ENCODE results near the gene PATL1. TPM values are rescaled to one million over a fixed set of nuclear protein-coding genes. Genes with fewer than 3 reads are reported as not detected.

PATL1 gene
- total RNA-seq, 1 experiment from 2014 or later, result 57.0 TPM

GRCh38 chr11:59654893-59655292 is 13.9 kb downstream of the PATL1 start:
- DNase-seq (ENCODE audit: low read depth, low spot score) (no peak), ATAC-seq (no peak)
- ChIA-PET POLR2A (interaction anchor here (1.3 kb wide), 1 partner anchor 15 kb away, joined by 6 read pairs; no protein-coding TSS in a partner anchor), CTCF (no interaction called here)
- no peaks in the 10 kb centered on the region for H3K9me3 ChIP-seq (ENCODE audit: control insufficient read depth, insufficient read depth, low read depth, low read length)
- peaks cover 67% of the 10 kb centered on the region for H3K36me3 ChIP-seq (ENCODE audit: control insufficient read depth, insufficient read depth, low read length)
- H3K27ac ChIP-seq (ENCODE audit: low read length), result no peak overlapping the region
- in situ Hi-C loops (cut with HindIII; ENCODE audit: low pct_unique_long_range_greater_than_20kb, low sequenced_read_pairs) (no loop called here), intact Hi-C loops (cut with micrococcal nuclease; ENCODE audit: unreplicated experiment) (no loop called here)
- no TSS peak for BruUV-seq (replicated peaks)
- no peaks in the 10 kb centered on the region for H3K27me3 ChIP-seq (ENCODE audit: control insufficient read depth, insufficient read depth, low read length)
- TF ChIP-seq TCF7L2 (IDR thresholded peaks at IDR 0.05; ENCODE audit: low read depth, low read length) (no peak), SIN3A (IDR thresholded peaks at IDR 0.05; ENCODE audit: borderline replicate concordance, insufficient read depth, low read depth, low read length) (no peak), CTCF (IDR thresholded peaks at IDR 0.05) (no peak), REST (IDR thresholded peaks at IDR 0.05; ENCODE audit: insufficient read depth in 1 of 2, low read depth in 2 of 2, low read length in 1 of 2) (no peak), POLR2AphosphoS5 (IDR thresholded peaks at IDR 0.05; ENCODE audit: low read depth, low read length) (no peak)
- H3K4me1 ChIP-seq (ENCODE audit: control insufficient read depth, insufficient read depth, low read length), result no peaks in the 10 kb centered on the region
- no peak overlapping the region for H3K4me3 ChIP-seq (ENCODE audit: low read depth in 2 of 2, low read length in 2 of 2)

- Histone ChIP-seq H3K27ac (ENCODE audit: low read length) (no peak overlapping the region), H3K36me3 (ENCODE audit: control insufficient read depth, insufficient read depth, low read length) (peaks cover 67% of the 10 kb centered on the region), H3K4me3 (ENCODE audit: low read depth in 2 of 2, low read length in 2 of 2) (no peak overlapping the region), H3K9me3 (ENCODE audit: control insufficient read depth, insufficient read depth, low read depth, low read length) (no peaks in the 10 kb centered on the region), H3K27me3 (ENCODE audit: control insufficient read depth, insufficient read depth, low read length) (no peaks in the 10 kb centered on the region), H3K4me1 (ENCODE audit: control insufficient read depth, insufficient read depth, low read length) (no peaks in the 10 kb centered on the region)
- TF ChIP-seq CTCF (IDR thresholded peaks at IDR 0.05), result no peak
- in situ Hi-C loops (cut with HindIII; ENCODE audit: low pct_unique_long_range_greater_than_20kb, low sequenced_read_pairs), result no loop called here
- intact Hi-C loops (cut with micrococcal nuclease; ENCODE audit: unreplicated experiment), result no loop called here
- no peak for DNase-seq (ENCODE audit: low read depth, low spot score)
- CTCF ChIA-PET, result interaction anchor here (0.6 kb wide), 1 partner anchor 31 kb away, joined by 3 read pairs; no protein-coding TSS in a partner anchor
- POLR2A ChIA-PET, result interaction anchor here (0.6 to 0.7 kb wide), 2 partner anchors 22 to 23 kb away, joined by 3 to 9 read pairs; partner anchors contain the start of gene PATL1
- no peak for ATAC-seq
- TSS peak; percentile 14 for BruUV-seq (replicated peaks)
Measured at GRCh38 chr11:59647245-59647980, 21.4 kb downstream of the PATL1 start.

Measured in Panc1 (cell line).